Mesenchymal stem cell (in vitro differentiated cells and primary cell): ENCODE results near the gene ERN1.

ENCODE experiments used
- DNase-seq: peaks from one replicate; pipeline ENCODE4 v3.0.0-alpha.2; 2013
- H2AFZ ChIP-seq: one replicate; pipeline ENCODE4 v1.6.1; 2013; ENCODE audit warnings: low read depth, mild to moderate bottlenecking, control low read depth, inconsistent platforms, low read length, moderate library complexity
- H2AK5ac ChIP-seq: 2 replicates; pipeline ENCODE4 v1.6.1; 2013; ENCODE audit warnings: low read length, moderate library complexity, mild to moderate bottlenecking, inconsistent platforms; ENCODE audit not compliant: severe bottlenecking
- H2BK120ac ChIP-seq: one replicate; pipeline ENCODE4 v1.6.1; 2013; ENCODE audit warnings: low read depth, mild to moderate bottlenecking, inconsistent platforms, low read length, moderate library complexity
- H2BK12ac ChIP-seq, 2 experiments: one replicate each; pipeline ENCODE4 v1.6.1; 2013; ENCODE audit warnings: inconsistent platforms in 2 of 2, low read length in 2 of 2, mild to moderate bottlenecking in 2 of 2, moderate library complexity in 2 of 2, control low read depth in 1 of 2
- H2BK15ac ChIP-seq: one replicate; pipeline ENCODE4 v1.6.1; 2013; ENCODE audit warnings: mild to moderate bottlenecking, low read depth, inconsistent platforms; ENCODE audit not compliant: poor library complexity, severe bottlenecking
- H2BK5ac ChIP-seq: 2 replicates; pipeline ENCODE4 v1.6.1; 2013; ENCODE audit warnings: low read depth, mild to moderate bottlenecking, low read length, control low read depth, inconsistent platforms; ENCODE audit not compliant: poor library complexity, severe bottlenecking
- H3K14ac ChIP-seq, 2 experiments: one replicate each; pipeline ENCODE4 v1.6.1; 2013; ENCODE audit warnings: inconsistent platforms in 2 of 2, low read length in 2 of 2, control low read depth in 1 of 2, mild to moderate bottlenecking in 1 of 2, moderate library complexity in 1 of 2
- H3K18ac ChIP-seq, 2 experiments: one replicate each; pipeline ENCODE4 v1.6.1; 2013; ENCODE audit warnings: inconsistent platforms in 2 of 2, low read length in 2 of 2, control low read depth in 1 of 2, low read depth in 1 of 2, mild to moderate bottlenecking in 1 of 2
- H3K23ac ChIP-seq, 2 experiments: one replicate each; pipeline ENCODE4 v1.6.1; 2013; ENCODE audit warnings: inconsistent platforms in 2 of 2, low read length in 2 of 2, mild to moderate bottlenecking in 2 of 2, moderate library complexity in 2 of 2, control low read depth in 1 of 2
- H3K27ac ChIP-seq: 2 replicates; pipeline ENCODE4 v1.5.1; 2013; ENCODE audit warnings: mild to moderate bottlenecking, moderate library complexity, low read length, control low read depth, inconsistent platforms; ENCODE audit not compliant: poor library complexity, severe bottlenecking
- H3K27me3 ChIP-seq, 2 experiments: 2 replicates each; pipeline versions ENCODE4 v1.6.1 to v1.7.0; 2013; ENCODE audit warnings: low read length in 2 of 2, mild to moderate bottlenecking in 2 of 2, moderate library complexity in 2 of 2, control low read depth in 1 of 2, inconsistent platforms in 1 of 2; ENCODE audit not compliant: control insufficient read depth in 1 of 2, insufficient read depth in 1 of 2
- H3K36me3 ChIP-seq, 2 experiments: 2 replicates each; pipeline versions ENCODE4 v1.6.1 to v1.7.0; 2013; ENCODE audit warnings: low read length in 2 of 2, control low read depth in 1 of 2, inconsistent platforms in 1 of 2, low read depth in 1 of 2, mild to moderate bottlenecking in 1 of 2; ENCODE audit not compliant: insufficient read depth in 2 of 2, control insufficient read depth in 1 of 2
- H3K4ac ChIP-seq, 2 experiments: one replicate each; pipeline ENCODE4 v1.6.1; 2013; ENCODE audit warnings: inconsistent platforms in 2 of 2, low read length in 2 of 2, mild to moderate bottlenecking in 2 of 2, moderate library complexity in 2 of 2, control low read depth in 1 of 2, low read depth in 1 of 2
- H3K4me1 ChIP-seq: 2 replicates; pipeline ENCODE4 v1.6.1; 2013; ENCODE audit warnings: low read depth, low read length, control low read depth; ENCODE audit not compliant: control insufficient read depth, insufficient read depth
- H3K4me2 ChIP-seq: 2 replicates; pipeline ENCODE4 v1.6.1; 2013; ENCODE audit warnings: low read length, mild to moderate bottlenecking, inconsistent platforms; ENCODE audit not compliant: poor library complexity, severe bottlenecking
- H3K4me3 ChIP-seq, 2 experiments: 2 replicates each; pipeline versions ENCODE4 v1.5.1 to v1.7.0; 2013; ENCODE audit warnings: low read length in 2 of 2, mild to moderate bottlenecking in 2 of 2, control low read depth in 1 of 2, low read depth in 1 of 2; ENCODE audit not compliant: insufficient read depth in 1 of 2
- H3K79me1 ChIP-seq: replicated peaks from 2 replicates; pipeline ENCODE4 v1.6.1; 2013; ENCODE audit warnings: mild to moderate bottlenecking, control low read depth, low read length, inconsistent platforms; ENCODE audit not compliant: poor library complexity, severe bottlenecking
- H3K9ac ChIP-seq: 2 replicates; pipeline ENCODE4 v1.7.0; 2013; ENCODE audit warnings: mild to moderate bottlenecking, low read length, moderate library complexity
- H3K9me3 ChIP-seq: 2 replicates; pipeline ENCODE4 v1.7.0; 2013; ENCODE audit warnings: mild to moderate bottlenecking, low read length; ENCODE audit not compliant: control insufficient read depth
- H4K8ac ChIP-seq: one replicate; pipeline ENCODE4 v1.6.1; 2013; ENCODE audit warnings: inconsistent platforms, mild to moderate bottlenecking, low read length, moderate library complexity
- H4K91ac ChIP-seq: one replicate; pipeline ENCODE4 v1.6.1; 2013; ENCODE audit warnings: mild to moderate bottlenecking, low read length, inconsistent platforms
- WGBS: methylation state at CpG from one replicate; pipeline ENCODE4 v1.1.7; 2013; ENCODE audit warnings: mixed read lengths; 5-methylcytosine and 5-hydroxymethylcytosine counted together

The ERN1 gene

GRCh38 chr17:64069143-64069542 is 60.8 kb downstream of the ERN1 start:
- Histone ChIP-seq H3K4ac (no peak overlapping the region), H2BK12ac (no peak overlapping the region), H3K27me3 (no peaks in the 10 kb centered on the region), H3K79me1 (no peaks in the 10 kb centered on the region), H3K4me1 (peaks cover under 1% of the 10 kb centered on the region), H3K4me3 (peak overlapping the region in 1 of 2 experiments; percentile 18), H3K4me2 (no peak overlapping the region), H4K91ac (no peak overlapping the region), H3K9ac (no peak overlapping the region), H2BK5ac (no peak overlapping the region), H3K14ac (no peak overlapping the region), H2BK120ac (no peak overlapping the region), H3K23ac (no peak overlapping the region), H3K9me3 (peaks cover 26% of the 10 kb centered on the region), H2AFZ (no peak overlapping the region), H2BK15ac (no peak overlapping the region), H3K36me3 (peaks cover 33 to 93% of the 10 kb centered on the region in 2 experiments), H4K8ac (no peak overlapping the region), H3K18ac (no peak overlapping the region), H3K27ac (no peak overlapping the region), H2AK5ac (no peak overlapping the region)
- DNase-seq: no peak
- 80% methylated on average over 1 of the region's 1 CpG for WGBS

DNA sequence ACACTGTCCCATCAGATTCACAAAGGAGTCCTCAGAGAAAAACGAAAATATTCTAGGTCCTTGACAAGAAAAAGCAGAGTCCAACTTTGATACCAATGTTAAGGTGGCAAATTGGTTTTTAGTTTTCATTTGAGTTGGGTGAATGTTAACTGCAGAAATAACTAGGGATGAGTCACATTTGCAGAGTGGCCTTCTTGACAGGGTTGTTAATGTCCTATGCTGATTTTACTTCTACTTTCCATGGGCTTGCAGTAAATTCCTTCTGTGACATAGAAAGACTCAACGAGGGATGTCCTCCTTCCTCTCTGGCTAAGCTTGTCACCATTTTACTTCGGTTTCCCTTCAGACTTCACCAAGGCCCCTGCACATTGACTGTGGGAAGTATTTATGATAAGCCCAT is 62.3 kb downstream of the ERN1 start:
- Histone ChIP-seq H2BK15ac (no peak overlapping the region), H2AK5ac (no peak overlapping the region), H3K27me3 (no peaks in the 10 kb centered on the region), H3K18ac (no peak overlapping the region), H2BK12ac (no peak overlapping the region), H4K91ac (no peak overlapping the region), H3K4me2 (no peak overlapping the region), H3K27ac (no peak overlapping the region), H3K79me1 (no peaks in the 10 kb centered on the region), H4K8ac (no peak overlapping the region), H3K14ac (no peak overlapping the region), H3K9ac (no peak overlapping the region), H2BK120ac (no peak overlapping the region), H3K4me3 (no peak overlapping the region), H3K4ac (no peak overlapping the region), H2BK5ac (no peak overlapping the region), H3K23ac (no peak overlapping the region), H3K36me3 (peaks cover 42 to 99% of the 10 kb centered on the region in 2 experiments), H3K4me1 (no peaks in the 10 kb centered on the region), H2AFZ (no peak overlapping the region), H3K9me3 (peaks cover 26% of the 10 kb centered on the region)
- peak; percentile 60 for DNase-seq
- 75% methylated on average over 3 of the region's 3 CpGs for WGBS

GRCh38 chr17:64066716-64067115 is 63.2 kb downstream of the ERN1 start:
- H4K8ac ChIP-seq: no peak overlapping the region
- no peak for DNase-seq
- no peak overlapping the region for H3K27ac ChIP-seq
- H3K4me1 ChIP-seq: no peaks in the 10 kb centered on the region
- H4K91ac ChIP-seq: no peak overlapping the region
- H2BK120ac ChIP-seq: no peak overlapping the region
- H3K27me3 ChIP-seq: no peaks in the 10 kb centered on the region
- no peak overlapping the region for H3K4me2 ChIP-seq
- peaks cover 26% of the 10 kb centered on the region for H3K9me3 ChIP-seq
- H3K4ac ChIP-seq: no peak overlapping the region
- no peak overlapping the region for H2AK5ac ChIP-seq
- H3K18ac ChIP-seq: no peak overlapping the region
- no peak overlapping the region for H2AFZ ChIP-seq
- no peak overlapping the region for H2BK15ac ChIP-seq
- no peak overlapping the region for H3K14ac ChIP-seq
- no peak overlapping the region for H2BK12ac ChIP-seq
- H3K79me1 ChIP-seq: no peaks in the 10 kb centered on the region
- no peak overlapping the region for H3K9ac ChIP-seq
- 95% methylated on average over 6 of the region's 7 CpGs for WGBS
- H3K4me3 ChIP-seq: no peak overlapping the region
- peaks cover 40 to 98% of the 10 kb centered on the region in 2 experiments for H3K36me3 ChIP-seq
- H3K23ac ChIP-seq: no peak overlapping the region
- H2BK5ac ChIP-seq: no peak overlapping the region

DNA sequence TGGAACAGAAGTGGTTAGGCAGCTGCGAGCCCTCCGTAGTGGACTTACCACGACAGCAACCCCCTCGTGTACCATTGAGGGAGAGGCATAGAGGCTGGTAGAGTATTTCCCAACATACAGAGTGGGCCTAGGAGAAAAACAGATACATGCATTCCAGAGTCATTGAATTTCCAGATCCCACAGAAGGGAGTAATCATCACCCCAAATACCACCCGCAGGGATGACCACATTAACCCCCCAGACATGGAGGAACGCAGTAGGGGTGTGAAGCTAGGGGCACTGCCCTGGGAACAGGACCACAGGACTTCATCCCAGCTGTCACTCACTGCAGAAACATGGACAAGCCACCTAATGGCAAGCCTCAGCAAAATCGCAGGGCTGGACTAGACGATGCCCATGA is 64.8 kb downstream of the ERN1 start:
- Histone ChIP-seq H3K4me1 (no peaks in the 10 kb centered on the region), H3K14ac (no peak overlapping the region), H2BK5ac (no peak overlapping the region), H3K18ac (no peak overlapping the region), H3K27me3 (no peaks in the 10 kb centered on the region), H2BK15ac (no peak overlapping the region), H4K8ac (no peak overlapping the region), H3K4ac (no peak overlapping the region), H3K9ac (no peak overlapping the region), H2AK5ac (no peak overlapping the region), H3K36me3 (peaks cover 36 to 93% of the 10 kb centered on the region in 2 experiments), H3K27ac (no peak overlapping the region), H3K4me3 (no peak overlapping the region), H3K4me2 (no peak overlapping the region), H4K91ac (no peak overlapping the region), H3K79me1 (no peaks in the 10 kb centered on the region), H3K23ac (no peak overlapping the region), H2AFZ (no peak overlapping the region), H3K9me3 (peaks cover 18% of the 10 kb centered on the region), H2BK120ac (no peak overlapping the region), H2BK12ac (no peak overlapping the region)
- DNase-seq: no peak
- 95% methylated on average over 8 of the region's 8 CpGs for WGBS
